ENCODE measurements around the gene CALML3. TPM values are rescaled to one million over a fixed set of nuclear protein-coding genes. Genes with fewer than 3 reads are reported as not detected.

Gene CALML3
- total and polyA plus RNA-seq, 10 of the 15 experiments (the other 5 are each of a cell fraction or from before 2014, with no cell fraction given), result not detected

DNA sequence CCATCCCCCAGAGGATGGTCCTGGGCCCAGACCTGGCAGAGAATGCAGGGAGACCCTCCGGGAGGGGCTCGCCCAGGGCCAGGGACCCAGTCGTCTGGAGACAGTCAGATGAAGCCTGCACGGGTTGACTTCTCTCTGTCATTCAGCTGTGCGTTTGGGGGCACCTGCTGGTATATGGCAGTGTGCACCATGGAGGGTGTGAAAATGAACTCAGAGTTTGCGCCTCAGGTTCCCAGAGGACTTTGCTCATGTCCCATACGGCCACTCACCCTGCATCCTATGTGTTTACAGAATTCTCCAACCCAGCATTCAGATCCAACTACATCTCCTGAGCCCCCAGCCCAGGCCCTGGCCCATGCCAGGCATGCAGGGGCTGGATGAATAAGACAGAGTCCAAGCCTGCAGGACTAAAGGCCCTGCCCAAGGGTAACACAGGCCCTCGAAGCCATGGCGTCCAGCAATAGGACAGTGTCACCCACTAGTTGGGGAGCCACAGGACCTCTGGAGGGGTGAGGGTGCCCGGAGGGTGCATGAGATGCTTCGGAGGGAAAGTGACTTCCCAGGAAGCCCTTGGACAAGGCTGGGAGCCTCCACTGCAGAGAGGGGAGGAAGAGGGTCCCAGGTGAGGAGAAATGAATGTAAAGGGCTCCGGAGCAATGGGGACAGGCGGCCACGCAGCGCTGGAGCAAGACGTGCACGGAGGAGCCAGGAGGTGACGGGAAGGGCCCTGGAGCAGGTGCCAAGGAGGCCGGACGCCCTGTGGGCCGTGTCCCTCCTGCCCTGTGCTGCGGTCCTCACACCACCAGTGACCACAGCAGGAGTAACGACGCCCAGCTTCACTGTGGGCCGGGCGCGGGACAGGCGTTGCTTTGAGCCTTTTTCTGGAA, 36.3 kb downstream of the CALML3 start (continued):
- TF ChIP-seq SPI1 (IDR thresholded peaks at IDR 0.05; ENCODE audit: borderline replicate concordance, insufficient read depth, low read depth, low read length) (no peak), FOXK2 (IDR thresholded peaks at IDR 0.05) (no peak), MYC (IDR thresholded peaks at IDR 0.05; ENCODE audit: insufficient read depth, insufficient read length, insufficient replicate concordance, low read length, severe bottlenecking) (no peak), GABPA (IDR thresholded peaks at IDR 0.05; ENCODE audit: low read depth) (no peak), EP300 (IDR thresholded peaks at IDR 0.05; ENCODE audit: borderline replicate concordance in 1 of 2, control insufficient read depth in 1 of 2, low read depth in 2 of 2, low read length in 2 of 2) (no peak), HDGF (IDR thresholded peaks at IDR 0.05) (no peak)

DNA sequence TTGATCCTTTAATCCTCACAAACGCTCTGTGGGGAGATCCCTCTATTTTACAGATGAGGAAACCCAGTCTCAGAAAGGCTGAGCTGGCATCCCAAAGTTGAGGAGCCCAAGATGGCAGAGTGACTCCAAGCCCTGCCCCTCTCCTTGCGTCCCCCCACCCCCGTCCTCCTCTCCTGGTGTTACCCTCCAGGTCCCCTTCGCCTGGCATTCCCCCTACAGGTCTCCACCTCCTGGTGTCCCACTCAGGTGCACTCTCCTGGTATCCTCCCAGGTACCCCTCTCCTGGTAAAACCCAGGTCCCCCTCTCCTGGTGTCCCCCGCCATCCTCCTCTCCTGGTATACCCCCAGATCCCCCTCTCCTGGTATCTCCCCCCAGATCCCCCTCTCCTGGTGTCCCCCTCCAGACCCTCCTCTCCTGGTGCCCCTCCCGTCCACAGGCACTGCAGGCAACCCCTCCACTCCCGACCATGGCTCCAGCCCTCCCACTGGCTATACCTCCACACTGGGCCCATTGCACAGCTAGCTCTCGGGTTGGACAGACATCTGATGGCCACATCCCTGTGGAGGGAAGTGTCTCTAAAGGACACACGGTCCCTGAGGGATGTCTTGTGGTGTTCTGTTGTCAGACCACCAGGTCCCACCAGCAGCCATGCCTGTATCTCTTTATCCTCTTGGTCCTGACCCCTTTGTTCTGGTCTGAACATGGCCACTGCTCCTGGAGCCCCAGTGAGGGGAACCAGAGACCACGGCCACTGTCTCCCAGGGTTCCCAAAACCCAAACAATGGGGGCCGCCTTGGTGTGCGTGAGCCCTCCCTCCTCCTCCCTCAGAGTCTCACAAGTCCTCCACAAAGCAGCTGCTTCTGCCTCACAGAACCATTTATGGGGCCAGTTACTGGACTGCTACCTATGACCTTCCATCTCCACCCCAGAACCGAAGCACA, 37.2 kb downstream of the CALML3 start:
- intact Hi-C loops (cut with micrococcal nuclease; ENCODE audit: unreplicated experiment) (no loop called here), in situ Hi-C loops (cut with MboI) (no loop called here)
- no peaks in the 10 kb centered on the region for H3K36me3 ChIP-seq (ENCODE audit: control insufficient read depth in 2 of 2, insufficient read depth in 2 of 2, low read length in 1 of 2)
- H2AFZ ChIP-seq (ENCODE audit: control insufficient read depth, low read depth, low read length), result no peak overlapping the region
- no peak overlapping the region for H3K4me3 ChIP-seq
- CTCF ChIA-PET, result no interaction called here
- RAD21 ChIA-PET (ENCODE audit: unreplicated experiment), result no interaction called here
- DNase-seq (ENCODE audit: low read depth, low spot score) (no peak), FAIRE-seq (no peak), ATAC-seq (no peak)
- H3K9me3 ChIP-seq (replicated peaks; ENCODE audit: control insufficient read depth, insufficient read depth, low read length), result no peaks in the 10 kb centered on the region
- H3K9ac ChIP-seq (ENCODE audit: control insufficient read depth, insufficient read depth, low read length), result no peak overlapping the region
- no peaks in the 10 kb centered on the region for H3K4me1 ChIP-seq (ENCODE audit: control insufficient read depth, insufficient read depth, low read length)
- POLR2A ChIA-PET, result no interaction called here
- BruUV-seq (replicated peaks), result no TSS peak
- SMC1A ChIA-PET (ENCODE audit: uncharacterized antibody, unreplicated experiment), result no interaction called here
- peaks cover 8% of the 10 kb centered on the region in 2 experiments for H3K27me3 ChIP-seq (replicated peaks in 1 of 2; ENCODE audit: control insufficient read depth in 2 of 2, insufficient read depth in 2 of 2, low read length in 1 of 2)
- H4K20me1 ChIP-seq (ENCODE audit: control insufficient read depth, insufficient read depth), result no peaks in the 10 kb centered on the region
- H3K4me2 ChIP-seq (ENCODE audit: control insufficient read depth, insufficient read depth), result no peak overlapping the region
- no peaks in the 10 kb centered on the region for H3K79me2 ChIP-seq (ENCODE audit: control insufficient read depth, insufficient read depth, low read length)
- 23% methylated on average over 11 of the region's 13 CpGs for WGBS (ENCODE audit: insufficient coverage, insufficient replicate concordance, low lambda C conversion rate, missing lambda C conversion rate)
- no peak overlapping the region for H3K27ac ChIP-seq (ENCODE audit: control insufficient read depth, insufficient read depth)
- no peak for TF ChIP-seq ZNF274 (IDR thresholded peaks at IDR 0.05; ENCODE audit: insufficient read depth, insufficient read length)
- no peak for TF ChIP-seq USF2 (IDR thresholded peaks at IDR 0.05; ENCODE audit: borderline replicate concordance, low read depth, low read length)
- TF ChIP-seq BCL11A (IDR thresholded peaks at IDR 0.05; ENCODE audit: low read depth, low read length), result no peak
- no peak for TF ChIP-seq NKRF (conservative IDR thresholded peaks at IDR 0.05)
- no peak for TF ChIP-seq PAX5 (IDR thresholded peaks at IDR 0.05; ENCODE audit: borderline replicate concordance, low read depth, low read length)
- TF ChIP-seq STAT1 (conservative IDR thresholded peaks at IDR 0.05), result no peak
- no peak for TF ChIP-seq BRCA1 (IDR thresholded peaks at IDR 0.05; ENCODE audit: low read depth, low read length)

All from GM12878 (cell line).